HG03442 (cell line): ENCODE measurements around the gene CTCF.

Source experiments
- ATAC-seq: cut with Tn5 transposase; IDR thresholded peaks from one replicate; pipeline ENCODE4 v1.9.1; 2021; ENCODE audit warnings: mild to moderate bottlenecking, moderate library complexity; ENCODE audit not compliant: unreplicated experiment

The CTCF gene

DNA sequence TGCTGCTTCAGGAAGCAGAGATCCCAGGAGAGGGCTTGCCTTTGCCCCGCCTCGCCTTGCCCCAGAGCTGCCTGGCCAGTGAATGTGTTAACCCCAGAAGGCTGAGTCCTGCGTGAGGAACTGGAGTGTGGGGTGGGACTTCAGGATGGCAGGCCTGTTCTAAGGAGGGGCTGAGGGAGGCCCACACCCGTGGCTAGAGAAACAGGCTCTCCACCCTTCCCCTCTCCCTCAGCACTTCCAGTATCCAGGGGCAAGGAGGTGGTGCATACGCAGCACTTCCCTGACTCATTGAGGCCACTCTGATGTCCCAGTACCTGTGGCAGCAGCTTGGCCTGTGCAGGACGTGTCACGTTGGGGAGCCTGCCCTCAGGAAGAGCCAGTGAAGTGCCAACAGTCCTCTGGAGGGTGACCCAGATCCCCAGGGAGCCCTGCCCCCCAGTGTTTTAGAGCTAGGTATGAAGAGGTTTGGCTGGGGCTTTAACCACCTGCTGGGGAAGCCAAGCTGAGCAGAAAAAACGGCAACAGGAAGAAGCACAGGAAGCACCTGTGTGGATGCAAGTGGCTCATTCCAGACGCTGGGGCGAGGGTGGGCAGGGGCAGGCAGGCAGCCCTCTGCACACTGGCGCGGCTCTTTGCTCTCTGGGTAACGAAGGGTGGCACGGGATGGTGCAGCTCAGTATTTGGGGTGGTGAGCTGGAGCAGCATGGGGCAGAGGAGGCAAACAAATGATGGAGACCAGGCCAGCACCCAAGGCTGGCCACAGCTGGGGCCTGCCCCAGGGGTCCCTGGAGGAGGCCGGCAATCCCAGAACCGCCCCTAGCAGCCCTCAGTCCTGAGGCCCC lies 14.7 kb upstream of the CTCF start:
- no peak for ATAC-seq

DNA sequence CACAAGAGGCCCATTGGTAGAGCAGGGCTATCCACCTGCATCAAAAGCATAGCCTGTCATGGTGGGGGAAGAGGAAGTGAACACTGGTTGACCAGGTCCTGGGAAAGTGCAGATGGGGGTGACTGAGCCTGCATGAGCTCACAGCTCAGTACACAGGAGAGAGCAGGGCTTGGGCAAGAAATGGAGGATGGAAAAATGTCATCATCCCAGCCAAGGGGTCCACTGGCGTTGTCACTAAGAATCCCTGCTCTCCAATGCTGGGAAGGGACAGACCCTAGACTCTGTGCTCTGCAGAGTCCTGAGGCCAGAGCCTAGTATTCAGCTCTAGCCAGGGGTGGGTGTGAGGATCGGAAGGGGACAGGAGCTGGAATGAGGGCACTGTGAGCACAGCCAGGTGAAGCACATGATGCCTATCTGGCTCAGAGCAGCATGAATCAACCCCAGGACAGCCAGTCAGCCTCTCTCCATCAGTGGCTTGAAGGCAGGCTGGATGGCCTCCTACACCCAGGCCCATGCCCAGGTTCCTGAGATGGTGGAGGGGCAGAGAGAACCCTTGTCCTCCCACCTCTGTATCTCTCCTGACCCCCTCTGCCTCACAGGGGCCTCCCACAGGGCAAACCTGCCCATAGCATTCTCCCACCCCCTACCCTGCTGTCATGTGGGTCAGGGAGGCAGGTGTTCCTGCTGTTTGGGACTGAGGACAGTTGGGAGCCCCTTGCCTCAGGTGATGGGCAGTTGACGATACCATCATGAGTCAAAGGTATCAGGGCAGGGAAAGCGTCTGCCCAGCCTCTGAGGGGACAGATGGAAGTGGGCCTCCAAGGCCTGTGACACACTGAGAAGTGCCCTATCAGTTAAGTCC lies 13.8 kb upstream of the CTCF start:
- ATAC-seq = no peak

DNA sequence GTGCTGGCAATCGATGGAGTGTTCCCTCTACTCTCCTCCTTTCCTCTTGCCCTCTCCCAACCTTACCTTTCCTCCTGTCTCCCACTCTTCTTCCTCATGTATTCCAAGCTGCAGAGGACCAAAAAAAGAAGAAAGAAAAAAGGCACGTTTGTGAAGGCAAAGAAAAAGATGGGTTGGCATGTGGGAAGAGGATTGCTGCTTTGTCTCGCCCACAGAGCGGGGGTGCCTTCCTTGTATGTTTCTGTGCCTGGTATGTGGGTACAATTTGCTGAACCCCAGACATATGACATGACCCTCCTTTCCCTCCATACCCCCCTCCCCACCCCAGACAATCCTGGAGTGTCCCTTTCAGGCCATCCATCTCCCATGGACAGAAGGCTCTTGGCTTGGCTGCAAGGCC lies 13.1 kb upstream of the CTCF start:
- no peak for ATAC-seq

DNA sequence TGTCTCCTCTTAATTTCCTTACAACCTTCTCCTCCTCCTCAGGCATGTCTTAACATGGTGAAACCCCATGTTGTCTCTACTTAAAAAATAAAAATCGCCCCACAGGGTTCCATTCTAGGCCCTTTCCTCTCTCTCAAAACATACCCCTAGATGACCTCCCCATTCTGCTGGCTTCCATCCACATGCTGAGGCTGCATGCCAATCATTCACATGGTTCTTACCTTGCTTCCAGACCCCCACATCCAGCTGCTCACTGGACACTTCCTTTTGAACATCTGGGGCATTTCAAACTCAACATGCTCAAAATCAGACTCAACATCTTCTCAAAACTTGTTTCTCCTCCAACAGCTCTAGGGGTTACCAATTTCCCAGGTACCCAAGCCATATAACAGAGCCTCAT lies 12.4 kb upstream of the CTCF start:
- no peak for ATAC-seq

DNA sequence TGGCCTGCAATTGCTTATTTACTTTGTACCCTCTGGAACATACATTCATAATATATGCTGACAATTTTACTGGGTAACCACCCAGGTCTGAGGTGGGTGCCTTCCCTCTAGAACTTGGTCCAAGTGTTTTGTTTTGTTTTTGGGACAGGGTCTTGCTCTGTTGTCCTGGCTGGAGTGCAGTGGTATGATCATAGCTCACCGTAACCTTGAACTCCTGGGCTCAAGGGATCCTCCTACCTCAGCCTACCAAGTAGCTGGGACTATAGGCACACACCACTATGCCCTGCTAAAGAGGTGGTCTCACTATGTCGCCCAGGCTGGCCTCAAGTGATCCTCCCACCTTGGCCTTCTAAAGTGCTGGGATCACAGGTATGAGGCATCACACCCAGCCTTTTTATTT lies 11.2 kb upstream of the CTCF start:
- ATAC-seq = no peak

DNA sequence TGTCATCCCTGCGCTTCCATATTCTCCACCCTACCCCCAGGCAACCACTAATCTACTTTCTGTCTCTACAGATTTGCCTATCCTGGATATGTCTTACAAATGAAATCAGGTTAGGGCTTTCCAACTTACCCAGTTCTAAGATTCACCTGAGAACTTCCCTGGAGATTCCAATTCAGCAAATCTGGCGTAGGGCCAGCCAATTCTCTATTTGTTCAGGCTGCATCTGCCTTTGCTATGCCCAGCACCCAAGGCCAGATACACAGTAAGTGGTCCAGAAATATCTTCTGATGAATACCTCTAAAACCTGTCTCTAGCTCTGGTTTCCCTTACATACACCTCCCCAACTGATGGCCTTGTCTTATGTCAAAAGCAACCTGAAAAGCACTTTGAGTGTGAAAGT lies 10.4 kb upstream of the CTCF start:
- ATAC-seq = no peak

DNA sequence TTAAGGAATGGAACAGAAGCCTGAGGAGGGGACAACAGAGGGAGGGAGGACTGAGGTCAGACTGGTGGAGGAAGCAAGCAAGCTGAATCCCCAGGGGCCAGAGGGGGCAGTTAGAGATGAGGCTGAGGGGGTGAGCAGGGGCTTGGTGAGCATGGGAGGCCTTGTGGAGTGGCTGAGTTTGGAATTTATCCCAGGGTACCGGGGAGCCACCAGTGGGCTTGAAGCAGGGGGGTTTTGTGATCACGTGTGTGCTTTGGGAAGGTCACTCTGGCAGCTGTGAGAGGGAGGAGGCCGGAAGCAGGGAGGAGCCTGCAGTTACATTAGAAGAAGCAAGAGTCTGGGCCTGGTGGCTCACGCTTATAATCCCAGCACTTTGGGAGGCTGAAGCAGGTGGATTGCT lies 9.8 kb upstream of the CTCF start:
- no peak for ATAC-seq

DNA sequence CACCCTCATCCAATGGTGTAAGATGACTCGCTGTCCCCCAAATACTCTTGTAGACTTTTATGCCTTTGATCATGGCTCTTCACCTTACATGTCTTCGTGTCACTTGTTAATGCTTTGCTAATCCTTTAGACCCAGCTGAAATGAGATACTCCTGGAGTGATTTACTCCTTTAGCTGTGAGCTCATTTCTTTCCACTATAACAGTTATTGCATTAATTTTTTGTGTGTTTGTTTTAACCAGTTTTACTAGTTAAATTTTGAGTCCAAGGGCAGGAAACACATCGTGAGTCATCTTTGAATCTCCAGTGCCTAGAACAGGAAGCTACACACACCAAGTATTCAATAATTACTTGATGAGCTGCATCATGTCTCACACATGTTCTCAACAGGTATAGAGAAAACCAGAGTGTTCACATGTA lies 6.5 kb upstream of the CTCF start:
- no peak for ATAC-seq

DNA sequence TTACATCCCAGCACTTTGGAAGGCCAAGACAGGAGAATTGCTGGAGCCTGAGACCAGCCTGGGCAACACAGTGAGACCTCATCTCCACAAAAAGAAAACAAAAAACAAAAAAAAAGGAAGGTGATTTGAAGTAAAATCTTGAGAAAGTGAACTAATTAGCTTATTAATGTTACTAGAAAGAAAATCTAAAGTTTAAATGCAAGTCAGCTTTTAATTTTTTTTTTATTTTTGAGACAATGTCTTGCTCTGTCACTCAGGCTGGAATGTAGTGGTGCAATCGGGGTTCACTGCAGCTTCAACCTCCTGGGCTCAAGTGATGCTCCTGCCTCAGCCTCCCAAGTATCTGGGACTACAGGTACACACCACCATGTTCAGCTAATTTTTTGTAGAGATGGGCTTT lies 3.5 kb upstream of the CTCF start:
- no peak for ATAC-seq

DNA sequence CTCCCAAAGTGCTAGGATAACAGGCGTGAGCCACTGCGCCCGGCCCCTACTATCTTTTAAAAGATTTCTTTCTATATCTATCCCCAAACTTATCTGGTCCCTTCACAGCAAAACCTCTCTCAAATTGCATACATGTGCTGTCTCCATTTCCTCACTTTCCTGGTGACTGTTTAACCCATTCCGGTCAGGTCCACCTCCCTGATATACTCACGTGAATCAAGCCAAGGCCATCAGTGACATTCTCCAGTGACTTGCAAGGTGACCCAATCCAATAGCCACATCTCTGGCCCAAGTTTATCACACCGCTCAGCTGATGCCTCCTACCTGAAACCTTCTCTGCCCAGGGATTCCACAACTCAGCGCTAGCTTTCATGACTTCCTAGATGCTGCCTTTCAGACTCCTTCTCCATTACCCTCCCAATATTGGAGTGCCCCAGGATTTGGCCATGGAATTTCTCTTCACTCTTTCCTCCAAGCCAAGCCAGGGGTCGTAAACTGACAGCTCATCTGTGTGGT lies 1.4 kb upstream of the CTCF start:
- no peak for ATAC-seq

DNA sequence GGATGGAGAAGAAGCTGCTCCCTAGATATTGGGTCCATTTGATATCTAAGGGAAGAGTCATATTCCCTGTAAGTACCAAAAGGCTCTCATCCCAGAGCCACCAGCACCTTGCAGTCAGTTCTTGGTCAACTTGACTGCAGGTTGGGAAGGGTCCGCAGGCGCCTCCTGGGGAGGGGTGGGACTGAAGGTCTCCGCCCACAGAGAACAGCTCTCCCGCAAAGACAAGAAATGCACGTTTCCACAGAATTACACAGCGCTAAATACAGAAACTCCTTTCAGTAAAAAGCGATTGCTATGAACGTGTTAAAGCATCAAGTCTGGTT lies 864 bp upstream of the CTCF start:
- ATAC-seq = no peak

DNA sequence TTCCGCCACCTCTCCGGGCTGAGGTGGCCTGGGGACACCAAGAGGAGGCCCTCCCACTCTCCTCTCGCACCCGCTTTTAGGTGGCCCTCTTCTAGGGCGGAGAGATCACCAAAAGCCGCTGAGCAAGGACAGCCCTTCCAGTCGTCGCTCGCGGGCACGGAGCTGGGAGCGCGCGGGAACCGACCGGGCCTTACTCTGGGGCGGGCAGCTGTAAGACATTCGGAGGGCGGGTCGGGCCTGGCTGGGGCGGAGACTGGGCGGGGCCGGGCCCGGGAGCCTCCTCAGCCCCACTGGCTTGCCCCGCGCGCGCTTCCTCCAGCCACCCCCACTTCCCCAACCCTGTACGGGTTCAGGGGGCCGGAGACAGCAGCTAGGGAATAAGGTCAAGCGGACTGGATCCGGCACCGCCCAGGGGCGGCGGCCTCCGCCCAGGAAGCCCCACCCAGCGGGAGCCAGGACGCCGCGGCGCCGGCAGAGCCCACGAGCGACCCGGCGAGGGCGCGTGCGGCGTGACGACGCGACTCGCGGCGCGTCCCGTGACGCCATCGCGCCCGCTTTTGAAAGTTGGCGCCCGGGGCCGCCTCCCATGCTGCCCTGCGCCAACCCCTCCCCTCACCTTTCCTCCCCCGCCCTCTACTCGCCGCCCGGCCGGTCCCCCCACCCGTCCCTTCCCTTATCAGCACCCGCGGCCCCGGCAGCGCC lies 351 bp upstream of the CTCF start:
- peak; percentile 71 for ATAC-seq

DNA sequence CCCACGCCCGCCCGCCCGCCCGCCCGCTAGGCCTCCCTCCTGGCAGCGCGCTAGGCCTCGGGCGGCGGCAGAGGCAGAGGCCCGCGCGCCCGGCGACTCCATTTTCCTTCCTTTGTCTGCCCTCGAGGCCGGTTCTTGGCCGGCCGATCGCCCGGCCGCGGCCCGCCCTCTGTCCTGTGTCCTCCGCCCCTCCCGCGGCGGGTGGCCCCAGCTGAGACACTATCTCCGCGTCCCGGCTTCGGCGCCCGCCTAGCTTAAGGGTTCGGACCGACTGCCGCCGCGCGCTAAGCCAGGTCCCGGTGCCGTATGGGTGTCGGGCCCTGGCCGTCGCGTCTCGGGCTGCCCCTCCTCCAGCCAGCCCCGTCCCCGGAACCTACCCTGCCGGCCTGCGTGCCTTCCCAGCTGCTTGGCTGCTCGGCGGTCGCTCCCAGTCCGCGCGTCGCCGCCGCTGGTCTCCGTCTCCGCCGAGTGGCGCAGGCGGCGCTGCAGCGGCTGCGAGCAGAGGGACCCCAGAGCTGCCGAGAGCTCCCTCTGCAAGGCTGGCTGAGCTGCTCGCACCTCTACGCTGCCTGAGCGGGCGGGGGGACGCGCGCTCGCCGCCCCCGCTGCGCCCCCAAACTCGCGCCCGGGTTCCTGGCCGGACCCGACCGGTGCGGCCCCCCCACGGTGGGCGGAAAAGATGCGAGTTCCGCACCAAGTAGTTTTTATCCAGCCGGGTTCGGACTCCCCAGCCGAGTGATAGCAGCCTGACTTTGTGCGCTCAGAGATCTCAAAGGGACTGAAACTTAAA lies 787 bp downstream of the CTCF start:
- ATAC-seq = peak; percentile 11

DNA sequence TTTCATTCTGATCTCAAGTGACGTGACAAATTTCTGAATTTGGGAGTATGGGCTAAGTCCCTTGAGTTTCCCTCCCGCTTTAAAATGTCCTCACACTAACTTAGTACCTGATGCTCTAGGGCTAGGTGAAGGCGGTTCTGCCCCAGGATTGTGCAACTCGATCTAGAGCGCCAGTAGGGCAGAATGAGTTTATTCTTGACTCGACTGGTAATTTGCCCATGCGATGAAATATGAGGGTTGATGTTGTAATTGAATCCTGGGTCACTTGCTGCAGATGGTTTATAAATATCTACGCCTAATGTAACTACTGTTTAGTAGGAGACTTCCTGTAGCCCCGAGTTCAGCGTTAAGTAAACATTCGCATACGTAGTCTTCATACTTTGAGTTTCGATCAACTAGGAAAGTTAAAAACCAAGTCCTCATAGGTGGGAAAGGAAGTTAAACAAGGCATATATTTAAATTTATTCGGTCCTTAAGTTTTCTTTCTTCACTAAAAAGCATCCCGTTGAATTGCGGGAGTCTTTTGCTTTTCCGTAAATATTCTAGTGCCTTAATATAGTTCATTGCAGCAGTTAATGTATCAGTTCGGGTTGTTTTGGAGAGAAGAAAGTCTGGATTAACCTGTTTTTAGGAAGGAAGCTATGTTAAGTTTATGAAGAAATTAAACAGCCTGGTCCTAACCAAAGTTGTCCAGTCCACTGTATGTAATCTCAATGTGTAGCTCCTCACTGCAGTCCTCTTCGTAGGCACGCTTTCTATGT lies 1.6 kb downstream of the CTCF start:
- ATAC-seq = no peak

DNA sequence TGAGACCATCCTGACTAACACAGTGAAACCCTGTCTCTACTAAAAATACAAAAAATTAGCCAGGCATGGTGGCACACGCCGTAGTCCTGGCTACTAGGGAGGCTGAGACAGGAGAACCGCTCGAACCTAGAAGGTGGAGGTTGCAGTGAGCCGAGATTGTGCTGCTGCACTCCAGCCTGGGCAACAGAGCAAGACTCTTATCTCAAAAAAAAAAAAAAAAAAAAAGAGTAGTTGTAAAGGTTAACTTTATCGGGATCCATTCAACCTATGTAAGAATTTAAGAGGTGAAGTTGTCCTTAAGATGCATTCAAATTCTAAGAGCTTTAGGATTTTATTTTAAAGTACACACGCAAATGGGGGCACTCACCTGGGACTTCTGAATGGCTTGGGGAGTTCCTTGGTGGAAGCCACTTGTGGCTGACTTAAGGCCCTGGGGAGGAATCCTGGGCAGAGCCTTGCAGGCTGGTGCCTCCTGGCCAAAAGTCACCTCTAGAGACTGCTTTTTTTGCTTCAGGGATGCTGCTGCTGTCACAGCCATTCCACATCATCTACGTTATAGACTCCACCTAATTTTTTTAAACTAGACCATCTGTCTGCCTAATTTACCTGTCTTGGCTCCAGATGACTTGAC lies 3.3 kb downstream of the CTCF start:
- no peak for ATAC-seq

DNA sequence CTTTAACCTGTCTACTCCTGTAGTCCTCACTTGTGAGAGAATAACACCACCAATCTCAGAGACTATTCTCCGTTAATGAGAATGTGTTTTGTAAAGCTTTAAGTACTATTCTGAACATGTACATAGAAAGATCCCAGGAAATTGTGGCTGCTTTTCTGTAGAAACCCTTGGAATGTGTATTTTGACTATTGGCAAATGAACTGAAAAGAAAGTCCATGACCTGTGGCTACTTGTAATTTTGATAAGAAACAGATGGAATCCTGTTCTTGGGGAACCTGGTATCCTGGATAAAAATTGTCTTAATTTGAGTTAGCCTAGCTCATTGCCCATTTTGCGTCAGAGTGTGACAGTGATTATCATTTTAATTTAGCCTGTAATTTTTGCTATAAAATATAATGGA lies 9.1 kb downstream of the CTCF start:
- no peak for ATAC-seq

DNA sequence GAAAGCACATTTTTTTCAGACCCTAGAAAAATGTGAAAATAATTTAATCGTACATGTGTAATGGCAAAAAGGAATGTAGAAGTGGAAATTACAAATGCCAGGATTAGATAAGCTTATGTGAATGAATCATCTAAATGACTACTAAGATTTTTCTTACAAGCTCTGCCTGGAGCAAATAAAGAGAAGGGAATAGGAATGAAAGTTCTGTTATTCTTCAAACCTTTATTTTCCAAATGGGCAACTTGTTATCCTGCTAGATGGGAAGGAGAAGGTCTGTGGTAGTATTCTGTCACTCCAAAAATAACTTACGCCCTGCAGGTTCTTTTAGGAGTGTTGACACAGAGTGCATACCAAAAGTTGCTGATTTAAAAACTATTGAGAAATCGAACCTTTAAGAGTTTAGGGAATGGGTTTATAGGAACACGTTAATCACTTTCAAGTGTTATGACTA lies 9.7 kb downstream of the CTCF start:
- ATAC-seq = no peak

DNA sequence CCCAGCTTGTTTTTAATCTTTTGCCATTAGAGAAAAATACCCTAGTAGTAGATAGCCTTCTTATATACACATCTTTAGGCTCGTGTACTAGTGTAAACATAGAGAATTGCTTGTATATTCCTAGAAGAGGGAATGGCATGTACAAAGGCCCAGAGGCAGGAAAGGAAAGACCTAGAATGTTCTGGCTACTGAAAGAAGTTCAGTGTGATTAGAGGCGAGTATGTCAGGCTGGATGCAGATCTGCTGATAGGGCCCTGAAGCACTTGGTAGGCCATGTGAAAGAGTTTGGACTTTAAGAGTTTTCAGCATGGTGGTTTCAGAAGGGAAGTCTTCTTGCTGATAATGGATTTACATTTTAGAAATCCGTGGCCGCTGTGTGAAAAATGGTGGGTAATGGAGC lies 17.4 kb downstream of the CTCF start:
- ATAC-seq = no peak

DNA sequence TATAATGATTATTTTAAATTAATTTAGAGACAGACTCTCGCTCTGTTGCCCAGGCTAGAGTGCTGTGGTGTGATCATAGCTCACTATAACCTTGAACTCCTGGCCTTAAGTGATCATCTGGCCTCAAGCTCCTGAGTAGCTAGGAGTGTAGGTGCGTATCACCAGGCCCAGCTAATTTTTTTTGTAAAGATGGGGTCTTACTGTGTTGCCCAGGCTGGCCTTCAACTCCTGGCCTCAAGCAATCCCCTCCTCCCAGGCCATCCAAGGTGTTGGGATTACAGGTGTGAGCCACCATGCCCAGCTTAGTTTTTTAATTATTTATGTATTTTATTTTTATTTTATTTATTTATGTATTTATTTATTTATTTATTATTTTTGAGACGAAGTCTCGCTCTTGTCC lies 17.9 kb downstream of the CTCF start:
- ATAC-seq = no peak
